ENCODE measurements around the gene VAV2. TPM values are rescaled to one million over a fixed set of nuclear protein-coding genes. Genes with fewer than 3 reads are reported as not detected.
A peak's percentile ranks its signal among the peaks of the same experiment; 100 is the strongest.

The VAV2 gene
- total RNA-seq, 1 experiment from 2014 or later = 28.0 TPM

- no peaks in the 10 kb centered on the region for H3K9me3 ChIP-seq (replicated peaks)
- H3K36me3 ChIP-seq = peaks cover 20% of the 10 kb centered on the region
- H3K4me1 ChIP-seq = peaks cover 2% of the 10 kb centered on the region; the same call in 1 of the 2 replicates
- no peak for DNase-seq
- no peaks in the 10 kb centered on the region for H3K27me3 ChIP-seq
- no peak overlapping the region for H3K4me3 ChIP-seq
- H3K27ac ChIP-seq = no peak overlapping the region
These were observed 200.1 kb downstream of the VAV2 start for GRCh38 chr9:133791735-133792649.

- Histone ChIP-seq H3K4me3 (no peak overlapping the region), H3K27me3 (no peaks in the 10 kb centered on the region), H3K9me3 (replicated peaks) (no peaks in the 10 kb centered on the region), H3K27ac (no peak overlapping the region), H3K36me3 (peaks cover 20% of the 10 kb centered on the region), H3K4me1 (peaks cover 2% of the 10 kb centered on the region; the same call in 1 of the 2 replicates)
- DNase-seq = no peak
These were observed 201.1 kb downstream of the VAV2 start for GRCh38 chr9:133791069-133791468.

GRCh38 chr9:133789778-133790177 lies 202.3 kb downstream of the VAV2 start:
- peaks cover 20% of the 10 kb centered on the region for H3K36me3 ChIP-seq
- DNase-seq = no peak
- no peak overlapping the region for H3K4me3 ChIP-seq
- no peaks in the 10 kb centered on the region for H3K9me3 ChIP-seq (replicated peaks)
- H3K27ac ChIP-seq = no peak overlapping the region
- peaks cover 2% of the 10 kb centered on the region; the same call in 1 of the 2 replicates for H3K4me1 ChIP-seq
- no peaks in the 10 kb centered on the region for H3K27me3 ChIP-seq

GRCh38 chr9:133788819-133789717 lies 203.1 kb downstream of the VAV2 start:
- H3K4me1 ChIP-seq = peaks cover 2% of the 10 kb centered on the region; the same call in 1 of the 2 replicates
- H3K36me3 ChIP-seq = peaks cover 18% of the 10 kb centered on the region
- H3K27ac ChIP-seq = no peak overlapping the region
- H3K9me3 ChIP-seq (replicated peaks) = no peaks in the 10 kb centered on the region
- H3K27me3 ChIP-seq = no peaks in the 10 kb centered on the region
- no peak for DNase-seq
- no peak overlapping the region for H3K4me3 ChIP-seq

GRCh38 chr9:133788045-133788818 lies 203.9 kb downstream of the VAV2 start:
- Histone ChIP-seq H3K36me3 (peaks cover 19% of the 10 kb centered on the region), H3K9me3 (replicated peaks) (no peaks in the 10 kb centered on the region), H3K27me3 (no peaks in the 10 kb centered on the region), H3K4me3 (no peak overlapping the region), H3K4me1 (no peaks in the 10 kb centered on the region; the same call in 1 of the 2 replicates), H3K27ac (no peak overlapping the region)
- no peak for DNase-seq

GRCh38 chr9:133787754-133788025 lies 204.4 kb downstream of the VAV2 start:
- Histone ChIP-seq H3K27me3 (no peaks in the 10 kb centered on the region), H3K36me3 (peaks cover 19% of the 10 kb centered on the region), H3K4me1 (no peaks in the 10 kb centered on the region; the same call in 1 of the 2 replicates), H3K27ac (no peak overlapping the region), H3K4me3 (no peak overlapping the region), H3K9me3 (replicated peaks) (no peaks in the 10 kb centered on the region)
- peak; percentile 62 to 66 for DNase-seq

GRCh38 chr9:133786907-133787753 lies 205.0 kb downstream of the VAV2 start:
- no peaks in the 10 kb centered on the region for H3K27me3 ChIP-seq

GRCh38 chr9:133786371-133786753 lies 205.8 kb downstream of the VAV2 start:
- H3K9me3 ChIP-seq (replicated peaks) = no peaks in the 10 kb centered on the region
- peaks cover 11% of the 10 kb centered on the region for H3K36me3 ChIP-seq
- H3K4me1 ChIP-seq = no peaks in the 10 kb centered on the region
- no peak overlapping the region for H3K4me3 ChIP-seq
- no peaks in the 10 kb centered on the region for H3K27me3 ChIP-seq
- DNase-seq = no peak
- H3K27ac ChIP-seq = no peak overlapping the region

More at GRCh38 chr9:133786907-133787753, 205.0 kb downstream of the VAV2 start:
- H3K4me3 ChIP-seq = no peak overlapping the region
- no peaks in the 10 kb centered on the region for H3K4me1 ChIP-seq
- no peaks in the 10 kb centered on the region for H3K9me3 ChIP-seq (replicated peaks)
- no peak for DNase-seq
- peaks cover 18% of the 10 kb centered on the region for H3K36me3 ChIP-seq
- no peak overlapping the region for H3K27ac ChIP-seq

GRCh38 chr9:133785753-133786370 lies 206.3 kb downstream of the VAV2 start:
- DNase-seq = no peak
- Histone ChIP-seq H3K9me3 (replicated peaks) (no peaks in the 10 kb centered on the region), H3K27me3 (no peaks in the 10 kb centered on the region), H3K4me3 (no peak overlapping the region), H3K36me3 (peaks cover 14% of the 10 kb centered on the region), H3K27ac (no peak overlapping the region), H3K4me1 (no peaks in the 10 kb centered on the region)

- DNase-seq = no peak
- H3K36me3 ChIP-seq = peaks cover 18% of the 10 kb centered on the region
These were observed 207.2 kb downstream of the VAV2 start for GRCh38 chr9:133784731-133785561.

GRCh38 chr9:133783331-133783731 lies 208.8 kb downstream of the VAV2 start:
- Histone ChIP-seq H3K9me3 (replicated peaks) (no peaks in the 10 kb centered on the region), H3K27ac (no peak overlapping the region), H3K36me3 (peaks cover 18% of the 10 kb centered on the region), H3K4me1 (no peaks in the 10 kb centered on the region), H3K27me3 (no peaks in the 10 kb centered on the region), H3K4me3 (no peak overlapping the region)
- DNase-seq = no peak

More at GRCh38 chr9:133784731-133785561, 207.2 kb downstream of the VAV2 start:
- no peaks in the 10 kb centered on the region for H3K27me3 ChIP-seq
- no peaks in the 10 kb centered on the region for H3K4me1 ChIP-seq
- H3K27ac ChIP-seq = no peak overlapping the region
- H3K9me3 ChIP-seq (replicated peaks) = no peaks in the 10 kb centered on the region
- H3K4me3 ChIP-seq = no peak overlapping the region

GRCh38 chr9:133782157-133783130 lies 209.7 kb downstream of the VAV2 start:
- DNase-seq = peak; percentile 76 to 85
- no peak overlapping the region for H3K27ac ChIP-seq
- no peaks in the 10 kb centered on the region for H3K4me1 ChIP-seq
- H3K36me3 ChIP-seq = peaks cover 26% of the 10 kb centered on the region
- no peaks in the 10 kb centered on the region for H3K9me3 ChIP-seq (replicated peaks)
- no peaks in the 10 kb centered on the region for H3K27me3 ChIP-seq
- no peak overlapping the region for H3K4me3 ChIP-seq

Measured in SJCRH30 (cell line).